WI38 (cell line): ENCODE measurements around the gene HSPA5.
"Not testable (repeated sequence)": the region's sequence is repeated elsewhere in the genome, so short reads cannot be mapped to it uniquely, and the experiment has no call there.

Experiments
- H3K4me3 ChIP-seq: 2 replicates; pipeline ENCODE4 v1.5.1; 2011; ENCODE audit warnings: low read depth, mild to moderate bottlenecking, control low read depth, low read length
- TF ChIP-seq, protein P1 (sequence below): IDR thresholded peaks from 2 replicates; pipeline ENCODE4 v1.5.1; 2012; ENCODE audit warnings: low read depth, mild to moderate bottlenecking, control low read depth, low read length

HSPA5 gene

DNA sequence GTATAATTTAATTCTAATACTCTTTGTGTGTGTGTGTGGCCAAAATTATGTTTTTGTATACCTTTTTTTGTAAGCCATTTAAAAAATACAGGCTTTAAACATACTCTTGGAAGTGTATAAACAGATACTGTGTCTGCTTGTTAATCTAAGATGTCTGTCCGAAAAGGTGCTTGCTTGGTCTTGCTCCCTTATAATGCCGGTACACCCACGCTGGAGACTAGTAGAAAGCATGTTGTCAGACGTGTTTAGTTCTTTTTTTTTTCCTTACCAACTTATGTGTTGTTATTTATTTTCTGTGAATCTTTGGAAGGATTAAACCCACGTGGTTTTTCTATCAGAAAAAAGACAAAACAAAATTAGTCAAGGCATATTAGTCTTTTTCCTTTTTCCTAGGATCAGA, 29.9 kb upstream of the HSPA5 start:
- no peak overlapping the region for H3K4me3 ChIP-seq
- TF ChIP-seq, protein P1, sequence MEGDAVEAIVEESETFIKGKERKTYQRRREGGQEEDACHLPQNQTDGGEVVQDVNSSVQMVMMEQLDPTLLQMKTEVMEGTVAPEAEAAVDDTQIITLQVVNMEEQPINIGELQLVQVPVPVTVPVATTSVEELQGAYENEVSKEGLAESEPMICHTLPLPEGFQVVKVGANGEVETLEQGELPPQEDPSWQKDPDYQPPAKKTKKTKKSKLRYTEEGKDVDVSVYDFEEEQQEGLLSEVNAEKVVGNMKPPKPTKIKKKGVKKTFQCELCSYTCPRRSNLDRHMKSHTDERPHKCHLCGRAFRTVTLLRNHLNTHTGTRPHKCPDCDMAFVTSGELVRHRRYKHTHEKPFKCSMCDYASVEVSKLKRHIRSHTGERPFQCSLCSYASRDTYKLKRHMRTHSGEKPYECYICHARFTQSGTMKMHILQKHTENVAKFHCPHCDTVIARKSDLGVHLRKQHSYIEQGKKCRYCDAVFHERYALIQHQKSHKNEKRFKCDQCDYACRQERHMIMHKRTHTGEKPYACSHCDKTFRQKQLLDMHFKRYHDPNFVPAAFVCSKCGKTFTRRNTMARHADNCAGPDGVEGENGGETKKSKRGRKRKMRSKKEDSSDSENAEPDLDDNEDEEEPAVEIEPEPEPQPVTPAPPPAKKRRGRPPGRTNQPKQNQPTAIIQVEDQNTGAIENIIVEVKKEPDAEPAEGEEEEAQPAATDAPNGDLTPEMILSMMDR: no peak

DNA sequence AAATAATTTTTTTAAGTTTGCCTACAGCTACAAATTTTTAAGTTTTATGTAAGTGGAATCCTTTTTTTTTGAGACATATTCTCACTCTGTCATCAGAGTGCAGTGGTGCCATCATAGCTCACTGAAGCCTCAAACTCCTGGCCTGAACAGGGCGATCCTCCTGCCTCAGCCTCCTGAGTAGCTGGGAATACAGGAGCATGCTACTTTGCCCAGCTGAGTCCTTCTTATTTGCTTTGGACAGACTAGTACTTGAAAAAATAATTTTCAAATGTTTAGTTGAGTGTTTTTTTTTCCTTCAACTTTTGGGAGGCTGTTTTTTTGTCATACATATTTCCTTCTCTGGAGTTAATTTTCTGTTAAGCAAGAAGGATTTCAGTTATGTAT, 27.9 kb upstream of the HSPA5 start:
- H3K4me3 ChIP-seq: no peak overlapping the region
- TF ChIP-seq, protein P1: no peak

DNA sequence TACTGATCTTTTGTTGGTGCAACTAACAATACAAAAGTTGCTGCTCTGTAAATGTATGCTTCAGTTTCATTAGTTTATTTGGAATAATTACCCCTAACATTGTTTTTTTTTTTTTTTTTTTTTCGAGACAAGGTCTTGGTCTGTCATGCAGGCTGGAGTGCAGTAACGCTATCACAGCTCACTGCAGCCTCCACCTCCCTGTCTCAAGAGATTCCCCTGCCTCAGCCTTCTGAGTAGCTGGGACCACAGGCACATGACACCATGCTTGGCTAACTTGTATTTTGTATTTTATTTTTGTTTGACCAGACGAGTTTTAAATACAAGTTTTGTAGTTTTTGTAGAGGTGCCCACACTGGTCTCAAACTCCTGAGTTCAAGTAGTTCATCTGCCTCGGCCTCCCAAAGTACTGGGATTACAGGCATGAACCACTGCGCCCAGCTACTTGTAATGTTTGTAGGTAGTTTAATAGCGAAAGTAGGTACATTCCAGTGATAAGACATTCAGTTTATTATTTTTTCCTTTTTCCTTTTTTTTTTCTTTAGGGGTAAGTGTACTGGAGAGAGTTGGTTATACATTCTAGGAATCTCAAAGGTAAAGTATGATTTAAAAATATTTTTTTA, 27.4 kb upstream of the HSPA5 start:
- TF ChIP-seq, protein P1: no peak
- no peak overlapping the region for H3K4me3 ChIP-seq

DNA sequence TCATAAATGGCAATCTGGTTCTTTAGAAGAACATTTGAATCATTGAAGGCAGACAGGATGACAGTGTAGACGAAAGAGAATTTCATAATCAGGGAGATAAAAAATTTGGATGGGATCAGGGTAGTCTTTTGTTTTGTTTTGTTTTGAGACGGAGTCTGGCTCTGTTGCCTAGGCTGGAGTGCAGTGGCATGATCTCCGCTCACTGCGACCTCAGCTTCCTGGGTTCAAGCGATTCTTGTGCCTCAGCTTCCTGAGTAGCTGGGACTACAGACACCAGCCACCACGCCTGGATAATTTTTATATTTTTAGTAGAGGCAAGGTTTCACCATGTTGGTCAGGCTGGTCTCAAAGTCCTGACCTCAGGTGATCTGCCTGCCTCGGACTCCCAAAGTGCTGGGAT, 22.9 kb upstream of the HSPA5 start:
- H3K4me3 ChIP-seq: not testable (repeated sequence)

DNA sequence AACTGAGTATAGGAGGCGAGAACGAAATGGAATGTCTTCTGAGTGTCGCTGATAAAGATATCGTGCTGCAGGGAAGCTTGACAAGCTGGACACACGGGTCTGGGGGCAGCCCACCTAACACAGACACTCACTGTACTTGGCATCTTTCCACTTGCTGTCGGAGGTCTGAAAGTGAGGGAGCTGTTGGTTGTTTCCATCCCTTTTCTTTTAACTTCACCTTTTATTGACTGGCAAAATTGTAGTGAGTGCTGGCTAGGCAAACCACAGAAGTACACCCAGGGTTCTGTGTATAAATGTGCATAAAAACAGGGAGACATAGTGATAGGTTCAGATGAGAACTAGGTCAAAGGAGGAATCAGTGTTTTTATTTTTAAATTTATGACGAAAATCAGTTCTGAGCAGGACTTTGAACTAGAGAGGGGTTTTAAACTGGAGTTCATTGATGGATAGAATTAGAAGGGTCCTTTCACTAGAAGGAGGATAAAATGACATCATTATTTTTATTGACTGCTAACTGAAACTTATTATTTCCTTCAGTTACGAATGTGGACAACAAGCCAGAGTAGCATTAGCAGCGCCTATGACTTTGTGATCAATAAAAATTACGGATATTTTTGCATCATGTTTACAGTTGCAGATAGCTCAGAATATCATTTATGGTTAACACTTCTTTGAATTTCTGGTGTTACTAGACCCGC, 21.3 kb upstream of the HSPA5 start:
- TF ChIP-seq, protein P1: no peak
- H3K4me3 ChIP-seq: peak overlapping the region; percentile 96

DNA sequence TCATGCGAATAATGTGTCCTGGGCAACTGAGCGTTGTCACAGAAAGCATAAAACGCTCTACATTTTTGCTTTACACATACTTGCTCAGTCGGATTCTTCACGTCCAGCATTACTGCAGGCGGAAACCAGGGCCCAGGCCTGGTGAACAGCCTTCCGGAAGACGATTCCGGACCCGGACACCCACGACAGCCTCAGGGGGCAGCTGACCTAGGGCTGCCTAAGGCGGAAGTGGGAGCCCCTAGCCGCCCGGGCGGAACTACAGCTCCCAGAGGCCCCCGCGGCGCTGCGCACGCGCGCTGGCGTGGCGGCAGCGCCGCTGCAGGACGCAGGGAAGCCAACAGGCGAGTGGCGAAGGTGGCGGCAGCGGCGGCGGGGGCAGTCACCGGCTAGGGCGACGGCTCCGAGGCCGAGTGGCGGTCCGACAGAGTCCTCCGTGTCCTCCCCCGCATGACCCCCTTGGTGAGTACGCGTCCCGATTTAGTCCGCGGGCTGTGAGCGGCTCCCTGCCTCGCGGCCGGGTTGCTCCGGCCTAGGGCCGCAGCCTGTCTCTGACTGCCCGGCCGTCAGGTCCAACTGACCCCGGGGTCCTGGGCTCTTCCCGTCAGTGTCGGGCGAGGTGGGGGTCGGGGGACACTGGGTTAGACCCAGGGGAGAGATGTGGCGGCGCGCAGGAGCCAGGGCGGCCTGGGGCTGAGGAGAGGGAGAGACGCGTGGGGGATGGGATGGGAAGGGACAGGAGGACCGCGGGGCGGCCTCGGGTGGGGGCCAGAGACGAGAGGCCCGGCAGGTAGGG, 20.6 kb upstream of the HSPA5 start, which contains the start of gene GAPVD1:
TSS of gene GAPVD1 (plus strand) at position 326 of the 793 bp plus-strand sequence. CDS start 37,096 bp downstream, outside the sequence.
- peak within 1 kb of the TSS; percentile 96 for H3K4me3 ChIP-seq
- TF ChIP-seq, protein P1: peak; percentile 29; the same call in 1 of the 2 replicates

DNA sequence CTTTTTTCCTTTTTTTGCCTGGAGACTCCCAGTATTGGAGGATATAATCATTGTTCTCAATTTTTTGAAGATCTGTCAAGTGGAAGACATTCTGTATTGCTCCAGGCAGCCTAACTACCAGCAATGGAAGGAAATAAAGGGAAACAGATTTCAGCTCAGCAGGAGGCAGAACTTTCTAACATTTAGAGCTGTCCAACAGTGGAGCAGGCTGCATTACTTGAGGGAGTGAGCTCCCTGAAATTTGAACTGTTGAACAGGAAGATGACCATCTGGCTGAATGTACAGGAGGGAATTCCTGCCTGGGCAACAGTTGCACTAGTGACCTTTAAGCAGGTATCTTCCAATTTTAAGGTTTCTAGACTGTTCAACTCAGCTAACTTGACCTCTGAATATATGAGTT, 19.4 kb upstream of the HSPA5 start:
- TF ChIP-seq, protein P1: no peak

More for the DNA sequence above, 19.4 kb upstream of the HSPA5 start:
- no peak overlapping the region for H3K4me3 ChIP-seq
